Activated naive CD8-positive, alpha-beta T cell treated with anti-CD3 and anti-CD28 coated beads, Interleukin-2, amount 50 U/mL, for 16 hours (primary cell): ENCODE measurements around the gene EFHD2.
"Not testable (repeated sequence)": the region's sequence is repeated elsewhere in the genome, so short reads cannot be mapped to it uniquely, and the experiment has no call there.

Experiments
- DNase-seq: peaks from one replicate; pipeline ENCODE4 v3.0.0-alpha.2; 2020; ENCODE audit warnings: low read depth, low spot score

The EFHD2 gene

DNA sequence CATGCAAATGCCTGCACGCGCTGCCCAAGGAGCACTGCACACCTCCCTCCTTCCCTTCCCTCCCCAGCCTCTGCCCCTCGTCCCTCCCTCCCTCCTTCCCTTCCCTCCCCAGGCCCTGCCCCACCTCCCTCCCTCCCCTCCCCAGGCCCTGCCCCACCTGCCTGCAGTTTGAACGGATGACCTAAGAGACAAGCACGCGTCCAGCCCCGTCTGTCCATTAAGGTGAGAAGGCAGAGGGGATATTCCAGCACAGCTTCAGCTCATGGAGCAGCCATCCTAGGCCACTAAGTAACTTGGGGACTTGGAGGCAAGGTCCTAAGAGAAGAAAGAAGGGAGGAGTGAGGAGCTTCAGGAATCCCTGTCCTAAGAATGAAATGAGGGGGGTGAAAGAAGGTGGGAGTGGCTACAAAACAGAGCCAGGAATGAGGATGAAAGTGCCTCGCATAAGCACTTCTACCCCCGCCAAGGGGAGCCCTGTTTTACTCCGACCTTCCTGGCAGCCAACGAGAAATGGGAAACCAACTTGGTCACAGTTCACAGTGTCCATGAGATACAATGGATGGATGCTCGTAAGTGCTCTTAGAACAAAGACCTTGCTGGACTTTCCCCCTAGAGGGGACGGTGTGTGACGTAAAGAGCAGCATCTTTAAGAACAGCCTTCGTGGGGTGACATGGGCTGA lies 21.3 kb upstream of the EFHD2 start:
- DNase-seq = no peak

DNA sequence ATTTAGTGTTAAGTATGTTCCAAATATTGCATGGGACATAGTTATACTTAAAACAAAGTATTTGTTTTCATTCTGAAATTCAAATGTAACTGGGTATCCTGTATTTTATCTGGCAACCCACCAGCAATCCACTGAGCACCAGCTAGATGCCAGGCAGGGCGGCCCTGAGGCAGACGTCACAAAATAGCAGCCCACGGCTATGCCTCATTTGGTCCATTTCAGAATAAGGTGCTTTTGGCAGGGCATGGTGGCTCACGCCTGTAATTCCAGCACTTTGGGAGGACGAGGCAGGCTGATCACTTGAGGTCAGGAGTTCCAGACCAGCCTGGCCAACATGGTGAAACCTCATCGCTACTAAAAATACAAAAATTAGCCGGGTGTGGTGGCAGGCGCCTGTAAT lies 19.9 kb upstream of the EFHD2 start:
- DNase-seq = not testable (repeated sequence)

DNA sequence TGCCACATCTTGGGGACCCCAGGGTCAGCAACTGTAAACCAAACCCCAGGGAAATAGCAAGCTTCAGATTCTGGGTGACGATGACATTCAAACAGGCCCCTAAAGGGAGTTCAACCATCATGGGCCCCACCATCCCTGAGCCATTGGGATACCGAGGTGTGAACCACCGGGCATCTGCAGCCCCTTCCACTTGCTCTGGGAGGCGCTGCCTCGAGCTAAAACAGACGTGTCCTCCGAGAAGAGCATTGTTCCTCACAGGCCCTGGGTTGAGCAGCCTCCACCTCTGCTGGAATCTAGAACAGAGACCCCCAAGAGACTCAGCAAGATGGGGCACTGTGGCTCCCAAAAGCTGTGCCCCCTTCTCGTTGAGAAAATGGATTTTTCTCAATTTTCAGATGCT lies 19.0 kb upstream of the EFHD2 start:
- no peak for DNase-seq

DNA sequence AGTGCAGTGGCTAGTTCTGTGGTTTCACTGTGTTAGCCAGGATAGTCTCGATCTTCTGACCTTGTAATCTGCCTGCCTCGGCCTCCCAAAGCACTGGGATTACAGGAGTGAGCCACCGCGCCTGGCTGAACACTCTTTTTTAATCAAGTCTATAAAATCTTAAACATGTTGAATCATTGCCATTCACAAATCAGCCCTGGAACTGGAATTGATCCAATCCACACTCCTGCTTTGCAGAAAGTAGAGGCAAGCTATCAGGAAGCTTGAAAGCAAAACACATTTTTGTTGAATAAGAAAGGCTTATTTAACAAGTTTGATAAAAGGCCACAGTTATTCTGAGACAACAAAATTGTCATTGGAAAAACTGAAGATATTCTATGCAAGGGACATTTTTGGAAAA lies 18.3 kb upstream of the EFHD2 start:
- DNase-seq = no peak

DNA sequence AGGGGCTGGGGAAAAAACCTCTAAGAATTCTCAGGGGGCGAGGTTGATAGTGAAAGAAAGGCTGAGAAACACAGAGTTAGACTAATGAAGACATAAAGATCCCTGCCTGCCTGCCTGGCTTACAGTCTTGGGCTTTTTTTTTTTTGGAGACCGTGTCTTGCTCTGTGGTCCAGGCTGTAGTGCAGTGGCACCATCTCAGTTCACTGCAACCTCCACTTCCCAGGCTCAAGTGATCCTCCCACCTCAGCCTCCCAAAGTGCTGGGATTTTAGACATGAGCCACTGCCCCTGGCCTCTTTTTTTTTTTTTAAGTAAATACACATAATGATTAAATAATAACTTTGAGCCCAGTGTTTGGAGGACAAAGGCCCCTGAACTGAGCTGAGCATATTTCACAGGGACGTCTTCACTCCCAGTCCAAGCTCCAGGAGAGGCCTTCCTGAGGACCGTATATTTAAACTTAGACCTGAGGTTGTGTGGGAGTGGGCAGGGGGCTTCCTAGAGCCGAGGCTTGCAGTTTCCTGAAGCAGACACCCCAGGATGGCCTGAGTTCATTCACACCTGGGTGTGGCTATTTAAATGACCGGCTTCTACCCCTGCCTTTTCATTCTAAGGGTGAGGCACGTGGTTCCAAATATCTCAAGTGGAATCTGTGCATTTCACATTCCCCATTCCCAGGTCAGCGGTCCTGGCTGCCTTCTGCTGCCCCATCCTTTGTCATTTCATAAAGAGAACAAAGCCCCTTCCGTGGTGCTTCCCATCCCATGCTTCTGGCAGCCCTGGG lies 16.0 kb upstream of the EFHD2 start:
- DNase-seq = no peak

DNA sequence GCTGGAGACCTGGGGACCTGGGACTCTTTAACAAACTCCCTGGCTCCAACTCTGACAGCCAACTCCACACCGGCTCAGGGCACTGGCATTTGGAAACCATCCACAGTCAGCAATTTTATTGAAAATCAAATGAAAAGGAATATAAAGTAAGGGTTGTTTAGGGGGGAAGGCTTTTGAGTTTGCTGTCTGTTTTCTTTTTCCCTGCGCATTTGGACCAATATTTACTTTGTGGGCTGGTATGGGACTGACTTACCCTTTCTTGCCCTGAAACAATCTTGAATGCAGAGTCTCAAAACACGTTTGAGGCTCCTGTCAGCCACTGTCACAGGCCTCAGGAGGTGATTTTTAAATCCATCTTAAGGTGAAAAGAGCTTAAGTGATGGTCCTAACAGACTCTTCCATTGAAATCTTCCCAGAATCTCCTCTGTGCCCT lies 15.4 kb upstream of the EFHD2 start:
- no peak for DNase-seq

DNA sequence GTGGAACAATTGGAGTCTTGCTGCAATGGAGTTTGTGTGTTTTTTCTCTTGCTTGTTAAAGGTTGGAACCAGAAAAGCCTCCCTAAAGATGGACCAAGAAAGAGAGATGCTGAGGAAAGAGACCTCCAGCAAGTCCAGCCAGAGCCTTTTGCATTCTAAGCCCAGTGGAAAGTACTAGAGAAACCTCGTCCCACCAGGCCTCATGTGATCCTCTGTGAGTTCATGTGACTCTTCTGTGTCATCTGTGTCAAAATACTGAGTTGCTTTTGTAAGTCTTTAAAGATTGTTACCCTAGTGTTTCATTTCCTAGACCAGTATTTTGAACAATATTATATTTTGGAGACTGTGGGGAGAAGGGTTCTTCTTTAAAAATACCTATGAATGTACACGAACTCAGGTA lies 12.5 kb upstream of the EFHD2 start:
- DNase-seq = no peak

DNA sequence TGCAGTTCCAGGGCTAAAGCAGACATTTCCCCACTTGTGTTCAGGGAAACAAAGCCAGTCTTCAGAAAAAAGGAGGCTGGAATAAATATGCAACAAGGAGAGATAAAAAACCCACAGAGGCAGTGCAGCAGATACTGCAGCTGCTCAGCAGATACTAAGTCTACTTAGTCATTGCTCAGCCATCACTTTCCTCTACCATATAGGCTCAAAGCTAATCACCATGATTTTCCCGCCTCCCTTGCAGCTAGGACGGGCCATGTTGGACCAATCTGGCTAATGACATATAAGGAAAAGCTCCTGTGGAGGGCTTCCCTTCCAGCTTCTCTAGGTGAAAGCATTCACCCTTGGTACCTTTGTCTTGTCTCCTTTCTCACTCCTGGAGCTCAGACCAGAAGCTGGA lies 10.0 kb upstream of the EFHD2 start:
- DNase-seq = no peak

DNA sequence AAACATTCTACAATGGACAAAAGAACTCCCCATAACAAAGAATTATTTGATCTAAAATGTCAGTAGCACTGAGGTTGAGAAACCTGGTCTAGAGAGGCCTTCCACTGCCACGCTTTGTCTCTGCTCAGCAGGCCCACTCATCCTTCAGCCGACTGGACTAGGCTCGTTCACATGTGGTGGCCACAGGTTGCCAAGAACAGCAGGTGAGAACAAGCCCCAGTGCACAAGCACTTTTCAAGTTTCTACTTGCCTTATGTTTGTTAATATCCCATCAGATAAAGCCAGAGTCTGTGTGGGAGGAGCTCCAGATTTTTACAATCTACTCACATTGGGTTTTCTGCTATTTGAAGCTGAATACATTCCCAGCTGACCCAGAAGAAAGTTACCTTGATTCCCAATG lies 9.1 kb upstream of the EFHD2 start:
- no peak for DNase-seq

DNA sequence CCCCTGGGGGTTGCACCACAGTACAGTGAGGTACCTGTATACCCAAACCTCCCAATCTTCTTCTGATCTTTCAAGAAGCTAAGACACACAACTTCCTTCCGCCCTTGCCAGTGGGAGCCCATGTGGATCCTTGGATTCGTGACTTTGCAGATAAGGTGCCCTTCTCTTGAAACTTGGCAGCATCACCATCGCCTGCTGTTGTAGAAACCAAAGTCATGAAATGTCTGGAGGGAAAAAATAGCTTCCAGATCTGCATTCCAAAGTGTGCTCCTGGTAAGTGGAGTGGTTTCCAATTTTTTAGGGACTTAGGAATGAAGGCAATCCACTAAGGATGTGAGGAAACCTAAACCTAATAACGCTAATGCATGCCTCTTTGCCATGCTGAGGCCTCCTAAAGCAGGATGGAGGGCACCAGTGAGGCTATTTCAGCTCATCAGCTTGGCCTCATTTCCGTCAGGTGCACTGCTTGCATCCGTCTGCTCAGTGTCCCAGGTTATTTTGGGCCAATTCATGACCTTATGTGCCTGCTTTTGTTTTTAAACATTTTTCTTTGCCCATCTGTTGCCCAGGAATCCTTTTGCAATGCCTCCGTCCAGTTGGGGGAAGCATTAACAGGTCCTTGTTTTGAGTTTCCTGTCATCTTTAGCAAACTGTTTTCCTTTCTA lies 8.2 kb upstream of the EFHD2 start:
- DNase-seq = no peak

DNA sequence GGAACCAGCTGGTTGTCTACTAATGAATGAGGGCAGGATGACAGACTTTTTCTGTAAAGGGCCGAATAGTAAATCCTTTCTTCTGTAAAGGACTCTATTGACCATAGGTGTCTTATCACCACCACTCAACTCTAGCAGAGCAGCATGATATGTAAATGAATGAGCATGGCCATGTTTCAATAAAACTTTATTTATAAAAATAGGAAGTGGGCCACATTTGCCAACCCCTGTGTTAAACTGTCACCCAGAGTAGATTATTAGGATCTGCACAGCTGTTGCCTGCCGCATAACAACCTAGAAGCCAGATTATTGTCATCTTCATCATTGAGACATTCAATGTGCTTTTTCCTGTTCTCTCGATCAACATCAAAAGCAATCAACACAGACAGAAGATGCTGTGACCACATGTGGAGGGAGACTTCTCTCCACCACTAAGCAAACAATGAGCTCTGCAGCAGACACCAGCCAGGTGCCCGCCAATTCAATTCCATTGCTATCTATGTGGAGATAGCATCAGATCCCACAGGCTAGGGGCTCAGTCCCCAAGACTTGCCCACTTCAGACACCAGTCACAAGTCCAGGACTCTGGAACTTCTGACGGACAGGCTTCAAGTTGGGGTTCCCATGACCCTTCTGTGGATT lies 6.8 kb upstream of the EFHD2 start:
- no peak for DNase-seq

DNA sequence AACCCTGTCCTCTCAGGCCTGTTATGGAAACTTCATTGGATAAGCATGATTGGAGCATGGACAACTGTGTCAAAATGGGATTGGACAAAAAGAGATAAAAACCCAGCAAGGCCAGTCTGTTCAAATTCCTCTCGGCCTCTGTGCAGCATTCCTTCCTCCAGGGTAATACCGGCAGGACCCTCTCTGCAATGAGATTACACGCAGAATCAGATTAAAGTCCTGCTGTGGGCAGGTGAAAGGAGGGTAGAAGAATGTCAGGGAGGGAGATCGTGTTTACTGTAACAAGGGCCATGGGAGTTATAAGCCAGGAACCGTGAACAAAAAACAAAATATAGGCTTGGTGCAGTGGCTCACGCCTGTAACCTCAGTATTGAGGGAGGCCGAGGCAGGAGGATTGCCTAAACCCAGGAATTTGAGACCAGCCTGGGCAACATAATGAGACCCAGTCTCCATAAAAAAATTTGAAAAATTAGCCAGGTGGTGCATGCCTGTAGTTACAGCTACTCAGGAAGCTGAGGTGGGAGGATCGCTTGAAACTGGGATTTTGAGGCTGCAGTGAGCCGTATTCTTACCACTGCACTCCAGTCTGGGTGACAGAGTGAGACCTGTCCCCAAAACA lies 5.6 kb upstream of the EFHD2 start:
- DNase-seq = no peak

DNA sequence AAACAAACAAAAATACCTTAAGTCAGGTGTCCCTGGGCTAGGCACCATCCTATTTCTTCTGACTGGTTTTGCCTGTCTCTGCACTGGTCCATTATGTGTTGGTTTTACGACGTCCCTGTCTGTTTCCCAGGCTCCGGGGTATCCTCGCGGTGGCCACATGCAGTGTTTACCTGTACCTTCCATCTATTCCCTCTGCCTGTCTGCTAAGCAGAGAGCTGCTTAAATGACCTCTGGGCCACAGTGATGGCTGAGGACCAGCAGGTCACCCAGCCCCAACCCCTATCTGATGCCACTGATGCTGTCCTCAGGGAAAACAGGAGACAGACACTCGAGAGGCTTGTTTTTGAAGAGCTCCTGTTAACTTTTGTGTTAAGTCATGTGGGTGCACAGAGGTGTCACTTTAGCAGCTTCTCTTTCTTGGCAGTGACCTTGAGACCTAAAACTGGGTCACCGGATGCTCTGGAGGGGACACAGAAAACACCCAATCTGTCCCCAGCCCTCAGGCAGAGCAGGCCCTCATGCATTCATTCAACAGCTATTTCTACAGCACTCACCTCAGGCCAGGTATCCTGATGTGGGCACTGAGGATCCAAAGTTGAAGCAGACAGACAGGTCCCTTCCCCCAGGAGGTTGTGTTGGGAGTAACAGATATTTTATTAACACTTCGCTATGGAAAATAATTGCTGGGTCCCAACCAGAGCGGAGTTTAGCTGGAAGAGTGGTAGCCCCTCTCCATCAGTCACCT lies 4.4 kb upstream of the EFHD2 start:
- DNase-seq = no peak

DNA sequence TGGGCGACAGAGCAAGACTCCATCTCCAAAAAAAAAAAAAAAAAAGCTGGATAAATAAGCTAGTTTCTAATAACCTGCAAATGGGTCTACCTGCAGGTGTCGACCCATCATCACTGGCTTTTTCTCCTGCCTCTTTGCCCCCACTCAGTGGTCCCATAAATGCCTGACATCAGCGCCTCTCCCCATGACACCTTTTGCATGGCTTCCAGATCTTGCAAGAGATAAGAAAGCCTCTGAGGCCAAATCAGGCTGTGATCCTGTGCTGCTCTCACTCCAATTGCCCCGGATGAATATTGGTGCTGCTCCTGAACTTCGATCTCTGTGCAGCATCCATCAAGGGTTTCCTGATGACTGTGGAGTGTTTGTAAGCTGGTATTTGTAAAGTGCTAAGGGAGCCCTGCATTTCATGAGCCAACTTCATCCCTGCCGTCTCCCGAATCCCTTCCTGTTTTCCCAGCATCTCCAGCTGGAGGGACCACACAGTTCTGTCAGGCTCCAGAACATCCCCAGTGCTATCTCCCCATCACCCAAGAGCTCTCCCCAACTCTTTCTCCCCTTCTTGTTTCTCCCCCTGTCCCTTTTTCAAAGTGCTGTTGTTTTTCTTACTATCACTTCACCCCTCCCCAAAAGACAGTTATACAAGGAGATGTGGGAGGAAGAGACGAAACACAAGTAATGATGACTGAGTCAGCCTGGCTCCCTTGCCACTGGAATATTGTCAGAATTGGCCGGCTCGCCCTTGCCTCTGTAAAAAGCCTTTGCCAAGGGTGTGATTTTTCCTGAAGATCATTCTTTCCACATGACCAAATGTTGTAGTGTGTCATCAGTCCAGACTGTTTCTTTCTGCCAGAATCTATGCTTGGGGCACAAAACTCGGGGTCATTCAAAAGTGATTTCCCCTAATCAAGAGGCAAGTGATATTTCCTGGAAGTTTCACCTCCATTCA lies 2.8 kb upstream of the EFHD2 start:
- no peak for DNase-seq

DNA sequence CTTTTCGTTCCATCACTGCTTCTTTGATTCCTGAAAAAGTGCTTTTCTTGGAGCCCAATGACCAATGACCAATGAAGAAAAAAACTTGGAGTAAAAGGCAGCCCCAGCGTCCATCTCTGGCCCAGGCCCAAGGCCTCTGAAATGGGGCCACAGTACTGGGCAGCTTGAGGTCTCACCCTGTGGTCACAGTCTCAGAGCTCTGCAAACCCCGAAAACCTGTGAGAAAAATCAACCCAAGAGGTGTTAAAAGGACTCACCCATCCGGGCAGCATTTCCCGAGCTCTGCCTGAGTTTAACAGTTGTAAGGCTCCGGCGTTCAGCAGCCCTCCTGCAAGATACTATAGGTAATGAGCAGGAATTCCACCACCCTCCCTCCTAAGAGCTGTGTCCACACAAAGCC lies 2.1 kb upstream of the EFHD2 start:
- no peak for DNase-seq

DNA sequence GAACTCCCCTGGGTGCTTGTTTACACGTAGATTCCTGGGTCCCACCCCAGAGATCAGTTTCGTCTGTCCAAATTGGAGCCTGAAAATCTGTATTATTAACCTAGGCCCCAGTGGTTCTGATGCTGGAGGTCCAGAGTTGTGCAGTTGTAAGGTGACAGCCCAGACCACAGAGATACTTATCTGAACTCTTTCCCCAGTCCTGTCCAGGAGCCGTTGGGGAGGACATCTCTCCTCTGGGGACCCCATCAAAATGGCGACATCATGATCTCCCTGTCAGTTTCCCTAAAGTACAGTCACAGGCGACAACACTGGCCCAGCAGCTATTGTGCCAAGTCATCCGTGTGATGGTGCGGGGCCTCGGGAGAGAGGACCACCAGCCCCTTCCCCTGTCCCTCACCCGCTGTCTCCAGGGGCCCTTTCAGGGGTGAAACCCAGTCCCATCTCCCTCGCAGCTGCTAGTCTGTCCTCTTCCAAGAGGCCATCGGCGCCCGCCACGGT lies 749 bp upstream of the EFHD2 start:
- no peak for DNase-seq

DNA sequence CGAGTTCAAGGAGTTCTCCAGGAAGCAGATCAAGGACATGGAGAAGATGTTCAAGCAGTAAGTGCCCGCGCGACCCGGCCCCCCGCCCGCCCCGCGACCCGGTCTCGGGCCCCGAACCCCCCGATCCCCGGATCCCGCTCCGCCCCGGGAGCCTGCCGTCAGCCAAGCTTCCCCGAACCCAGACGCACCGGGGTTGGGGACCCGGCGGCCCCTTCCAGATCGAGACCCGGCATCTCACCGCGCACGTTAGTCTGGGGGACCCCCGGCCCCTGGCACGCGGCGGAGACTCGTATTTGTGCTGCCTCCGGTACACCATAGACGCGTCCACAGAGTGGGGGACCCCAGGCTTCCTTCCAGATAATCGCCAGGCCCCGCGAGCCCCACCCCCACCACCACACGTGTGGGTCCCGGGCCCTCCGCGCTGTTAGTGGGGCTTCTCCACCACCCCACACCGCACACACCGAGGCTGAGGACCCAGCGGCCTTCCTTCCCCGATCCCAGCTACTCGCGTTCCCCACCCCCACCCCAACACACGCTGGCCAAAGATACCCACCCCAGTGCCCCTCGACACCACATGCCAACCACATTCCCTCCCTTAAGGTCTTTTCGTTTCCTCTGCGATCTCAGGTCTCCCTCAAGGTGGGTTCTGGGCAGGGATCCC lies 665 bp downstream of the EFHD2 start:
- DNase-seq = no peak

DNA sequence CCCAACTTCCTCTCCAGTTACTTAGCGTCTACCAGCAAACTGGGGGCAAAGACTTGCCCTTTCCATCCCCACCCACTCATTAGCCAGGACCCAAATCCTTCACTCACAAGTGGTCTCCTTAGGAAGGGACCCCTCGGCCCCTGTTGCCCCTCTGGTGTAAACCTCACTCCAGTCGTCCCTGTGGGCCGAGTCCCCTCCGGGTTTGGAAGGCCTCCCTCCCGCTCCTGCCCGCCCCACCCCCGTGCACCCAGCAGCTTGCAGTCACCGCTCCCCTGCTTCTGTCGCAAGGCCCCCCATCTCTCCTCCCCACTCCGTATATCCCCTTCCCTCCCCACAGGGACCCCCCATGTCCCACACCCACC lies 1.2 kb downstream of the EFHD2 start:
- DNase-seq = no peak

DNA sequence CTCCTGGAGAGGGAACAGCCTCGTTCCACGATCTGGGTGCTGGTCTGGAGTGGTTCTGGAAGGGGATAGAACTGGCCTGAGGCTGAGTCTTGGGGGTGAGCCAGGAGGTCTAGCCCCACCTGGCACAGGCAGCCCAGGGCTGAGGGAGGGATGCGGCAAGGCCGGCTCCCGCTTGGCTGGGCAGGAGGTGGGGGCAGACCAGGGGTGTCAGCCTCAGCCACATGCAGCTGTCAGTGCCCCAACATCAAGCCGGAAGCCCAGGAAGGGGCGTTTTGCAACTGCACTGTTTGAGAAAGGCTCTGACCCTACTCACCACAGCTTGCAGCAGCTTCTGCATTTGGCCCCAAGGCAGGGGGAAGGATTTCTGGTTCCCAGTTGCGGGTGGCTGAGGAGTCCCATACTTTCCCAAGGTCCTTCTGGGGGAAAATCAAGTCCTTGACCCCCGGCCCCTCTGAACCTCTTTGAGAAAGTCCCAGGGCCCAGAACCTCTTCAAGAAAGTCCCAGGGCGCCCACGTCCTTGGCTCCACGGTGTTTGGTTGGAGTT lies 2.0 kb downstream of the EFHD2 start:
- no peak for DNase-seq
